GM12801 (cell line): ENCODE data around the gene HSF2BP.

ENCODE experiments used
- CTCF ChIP-seq: IDR thresholded peaks from one replicate; pipeline ENCODE4 v1.5.1; 2011; ENCODE audit warnings: control low read depth; ENCODE audit not compliant: insufficient read length; ENCODE audit errors: extremely low read depth

HSF2BP gene

GRCh38 chr21:43609501-43610340 is 49.6 kb downstream of the HSF2BP start:
- no peak for TF ChIP-seq CTCF

- no peak for TF ChIP-seq CTCF
Measured at GRCh38 chr21:43608664-43609063, 50.6 kb downstream of the HSF2BP start.

- no peak for TF ChIP-seq CTCF
Measured at GRCh38 chr21:43608225-43608624, 51.1 kb downstream of the HSF2BP start.

GRCh38 chr21:43605320-43606215 is 53.7 kb downstream of the HSF2BP start:
- TF ChIP-seq CTCF, result no peak

- no peak for TF ChIP-seq CTCF
Measured at GRCh38 chr21:43604505-43605204, 54.6 kb downstream of the HSF2BP start.

GRCh38 chr21:43603641-43604504 is 55.4 kb downstream of the HSF2BP start:
- no peak for TF ChIP-seq CTCF
